ENCODE data around the gene DAB2IP. TPM values are rescaled to one million over a fixed set of nuclear protein-coding genes. Genes with fewer than 3 reads are reported as not detected.

DAB2IP gene
- total RNA-seq, 1 experiment from 2014 or later: 52.6 TPM

DNA sequence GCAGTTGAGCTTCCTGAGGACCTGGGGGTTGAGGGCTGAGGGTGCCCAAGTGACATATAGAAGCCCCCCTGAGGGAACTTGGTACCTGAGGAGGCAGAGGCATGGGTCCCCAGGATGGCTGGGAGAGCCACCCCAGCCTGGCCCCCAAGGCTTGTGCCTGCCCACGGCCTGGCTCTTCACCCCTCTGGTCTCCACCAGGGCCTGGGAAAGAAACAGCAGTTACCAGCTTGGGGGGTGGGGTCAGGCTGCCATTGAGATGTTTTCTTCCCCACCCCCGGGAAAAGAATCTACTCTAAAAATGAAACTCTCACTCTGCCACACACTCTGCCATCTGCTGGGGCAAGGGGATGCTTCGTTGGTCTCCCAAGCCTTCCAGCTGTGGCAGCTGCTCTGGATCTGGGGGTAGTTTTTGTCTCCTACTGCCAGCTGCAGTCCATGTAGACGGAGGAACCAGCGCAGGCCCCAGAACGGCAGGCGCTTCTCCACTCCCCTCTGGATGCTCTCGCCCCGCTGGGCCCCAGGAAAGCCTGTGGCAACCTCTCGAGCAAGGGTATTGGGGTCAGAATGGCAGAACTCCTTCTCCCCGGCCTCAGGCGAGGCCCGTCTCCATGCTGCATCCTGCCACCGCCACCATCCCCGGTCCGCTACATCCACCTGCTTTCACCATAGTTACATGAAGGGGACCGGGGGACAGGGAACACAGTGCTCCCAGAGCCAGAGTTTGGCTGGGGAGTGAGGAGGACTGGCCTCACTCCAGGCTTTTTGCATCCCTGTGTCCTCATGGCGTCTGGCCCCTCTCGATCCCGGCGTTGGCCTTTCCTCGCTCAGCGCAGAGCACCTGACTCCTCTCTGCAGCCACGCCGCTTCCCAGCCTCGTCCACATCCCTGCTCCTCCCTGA lies 123.5 kb downstream of the DAB2IP start:
- ChIA-PET POLR2A (no interaction called here), CTCF (interaction anchor here (1.4 kb wide), 2 partner anchors 88 to 156 kb away, joined by 4 to 5 read pairs; no protein-coding TSS in a partner anchor)
- peak overlapping the region; percentile 63; the same call in 1 of the 2 replicates for H3K27ac Mint-ChIP-seq
- H3K9me3 Mint-ChIP-seq: no peaks in the 10 kb centered on the region
- DNase-seq (ENCODE audit: low spot score): no peak
- peaks cover 28% of the 10 kb centered on the region for H3K36me3 Mint-ChIP-seq
- TF ChIP-seq, protein P1, sequence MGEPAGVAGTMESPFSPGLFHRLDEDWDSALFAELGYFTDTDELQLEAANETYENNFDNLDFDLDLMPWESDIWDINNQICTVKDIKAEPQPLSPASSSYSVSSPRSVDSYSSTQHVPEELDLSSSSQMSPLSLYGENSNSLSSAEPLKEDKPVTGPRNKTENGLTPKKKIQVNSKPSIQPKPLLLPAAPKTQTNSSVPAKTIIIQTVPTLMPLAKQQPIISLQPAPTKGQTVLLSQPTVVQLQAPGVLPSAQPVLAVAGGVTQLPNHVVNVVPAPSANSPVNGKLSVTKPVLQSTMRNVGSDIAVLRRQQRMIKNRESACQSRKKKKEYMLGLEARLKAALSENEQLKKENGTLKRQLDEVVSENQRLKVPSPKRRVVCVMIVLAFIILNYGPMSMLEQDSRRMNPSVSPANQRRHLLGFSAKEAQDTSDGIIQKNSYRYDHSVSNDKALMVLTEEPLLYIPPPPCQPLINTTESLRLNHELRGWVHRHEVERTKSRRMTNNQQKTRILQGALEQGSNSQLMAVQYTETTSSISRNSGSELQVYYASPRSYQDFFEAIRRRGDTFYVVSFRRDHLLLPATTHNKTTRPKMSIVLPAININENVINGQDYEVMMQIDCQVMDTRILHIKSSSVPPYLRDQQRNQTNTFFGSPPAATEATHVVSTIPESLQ (CRISPR knock-in tag; IDR thresholded peaks at IDR 0.05): no peak
- TF ChIP-seq CREB1 (CRISPR knock-in tag; IDR thresholded peaks at IDR 0.05) (no peak), RELA (CRISPR knock-in tag; IDR thresholded peaks at IDR 0.05; ENCODE audit: borderline replicate concordance) (no peak), MXD4 (CRISPR knock-in tag; IDR thresholded peaks at IDR 0.05; ENCODE audit: borderline replicate concordance) (no peak)
- TF ChIP-seq, protein P2, sequence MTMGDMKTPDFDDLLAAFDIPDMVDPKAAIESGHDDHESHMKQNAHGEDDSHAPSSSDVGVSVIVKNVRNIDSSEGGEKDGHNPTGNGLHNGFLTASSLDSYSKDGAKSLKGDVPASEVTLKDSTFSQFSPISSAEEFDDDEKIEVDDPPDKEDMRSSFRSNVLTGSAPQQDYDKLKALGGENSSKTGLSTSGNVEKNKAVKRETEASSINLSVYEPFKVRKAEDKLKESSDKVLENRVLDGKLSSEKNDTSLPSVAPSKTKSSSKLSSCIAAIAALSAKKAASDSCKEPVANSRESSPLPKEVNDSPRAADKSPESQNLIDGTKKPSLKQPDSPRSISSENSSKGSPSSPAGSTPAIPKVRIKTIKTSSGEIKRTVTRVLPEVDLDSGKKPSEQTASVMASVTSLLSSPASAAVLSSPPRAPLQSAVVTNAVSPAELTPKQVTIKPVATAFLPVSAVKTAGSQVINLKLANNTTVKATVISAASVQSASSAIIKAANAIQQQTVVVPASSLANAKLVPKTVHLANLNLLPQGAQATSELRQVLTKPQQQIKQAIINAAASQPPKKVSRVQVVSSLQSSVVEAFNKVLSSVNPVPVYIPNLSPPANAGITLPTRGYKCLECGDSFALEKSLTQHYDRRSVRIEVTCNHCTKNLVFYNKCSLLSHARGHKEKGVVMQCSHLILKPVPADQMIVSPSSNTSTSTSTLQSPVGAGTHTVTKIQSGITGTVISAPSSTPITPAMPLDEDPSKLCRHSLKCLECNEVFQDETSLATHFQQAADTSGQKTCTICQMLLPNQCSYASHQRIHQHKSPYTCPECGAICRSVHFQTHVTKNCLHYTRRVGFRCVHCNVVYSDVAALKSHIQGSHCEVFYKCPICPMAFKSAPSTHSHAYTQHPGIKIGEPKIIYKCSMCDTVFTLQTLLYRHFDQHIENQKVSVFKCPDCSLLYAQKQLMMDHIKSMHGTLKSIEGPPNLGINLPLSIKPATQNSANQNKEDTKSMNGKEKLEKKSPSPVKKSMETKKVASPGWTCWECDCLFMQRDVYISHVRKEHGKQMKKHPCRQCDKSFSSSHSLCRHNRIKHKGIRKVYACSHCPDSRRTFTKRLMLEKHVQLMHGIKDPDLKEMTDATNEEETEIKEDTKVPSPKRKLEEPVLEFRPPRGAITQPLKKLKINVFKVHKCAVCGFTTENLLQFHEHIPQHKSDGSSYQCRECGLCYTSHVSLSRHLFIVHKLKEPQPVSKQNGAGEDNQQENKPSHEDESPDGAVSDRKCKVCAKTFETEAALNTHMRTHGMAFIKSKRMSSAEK (CRISPR knock-in tag; IDR thresholded peaks at IDR 0.05; ENCODE audit: borderline replicate concordance): no peak
- TF ChIP-seq, protein P3, sequence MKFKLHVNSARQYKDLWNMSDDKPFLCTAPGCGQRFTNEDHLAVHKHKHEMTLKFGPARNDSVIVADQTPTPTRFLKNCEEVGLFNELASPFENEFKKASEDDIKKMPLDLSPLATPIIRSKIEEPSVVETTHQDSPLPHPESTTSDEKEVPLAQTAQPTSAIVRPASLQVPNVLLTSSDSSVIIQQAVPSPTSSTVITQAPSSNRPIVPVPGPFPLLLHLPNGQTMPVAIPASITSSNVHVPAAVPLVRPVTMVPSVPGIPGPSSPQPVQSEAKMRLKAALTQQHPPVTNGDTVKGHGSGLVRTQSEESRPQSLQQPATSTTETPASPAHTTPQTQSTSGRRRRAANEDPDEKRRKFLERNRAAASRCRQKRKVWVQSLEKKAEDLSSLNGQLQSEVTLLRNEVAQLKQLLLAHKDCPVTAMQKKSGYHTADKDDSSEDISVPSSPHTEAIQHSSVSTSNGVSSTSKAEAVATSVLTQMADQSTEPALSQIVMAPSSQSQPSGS (CRISPR knock-in tag; IDR thresholded peaks at IDR 0.05; ENCODE audit: borderline replicate concordance, low read depth): no peak
- TF ChIP-seq, protein P4, sequence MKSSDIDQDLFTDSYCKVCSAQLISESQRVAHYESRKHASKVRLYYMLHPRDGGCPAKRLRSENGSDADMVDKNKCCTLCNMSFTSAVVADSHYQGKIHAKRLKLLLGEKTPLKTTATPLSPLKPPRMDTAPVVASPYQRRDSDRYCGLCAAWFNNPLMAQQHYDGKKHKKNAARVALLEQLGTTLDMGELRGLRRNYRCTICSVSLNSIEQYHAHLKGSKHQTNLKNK (CRISPR knock-in tag; IDR thresholded peaks at IDR 0.05): no peak
- no peaks in the 10 kb centered on the region for H3K27me3 Mint-ChIP-seq (ENCODE audit: low read depth)
- no peak for ATAC-seq
- peaks cover 6% of the 10 kb centered on the region; the same call in 1 of the 2 replicates for H3K4me1 Mint-ChIP-seq
- H3K4me3 Mint-ChIP-seq: no peak overlapping the region

DNA sequence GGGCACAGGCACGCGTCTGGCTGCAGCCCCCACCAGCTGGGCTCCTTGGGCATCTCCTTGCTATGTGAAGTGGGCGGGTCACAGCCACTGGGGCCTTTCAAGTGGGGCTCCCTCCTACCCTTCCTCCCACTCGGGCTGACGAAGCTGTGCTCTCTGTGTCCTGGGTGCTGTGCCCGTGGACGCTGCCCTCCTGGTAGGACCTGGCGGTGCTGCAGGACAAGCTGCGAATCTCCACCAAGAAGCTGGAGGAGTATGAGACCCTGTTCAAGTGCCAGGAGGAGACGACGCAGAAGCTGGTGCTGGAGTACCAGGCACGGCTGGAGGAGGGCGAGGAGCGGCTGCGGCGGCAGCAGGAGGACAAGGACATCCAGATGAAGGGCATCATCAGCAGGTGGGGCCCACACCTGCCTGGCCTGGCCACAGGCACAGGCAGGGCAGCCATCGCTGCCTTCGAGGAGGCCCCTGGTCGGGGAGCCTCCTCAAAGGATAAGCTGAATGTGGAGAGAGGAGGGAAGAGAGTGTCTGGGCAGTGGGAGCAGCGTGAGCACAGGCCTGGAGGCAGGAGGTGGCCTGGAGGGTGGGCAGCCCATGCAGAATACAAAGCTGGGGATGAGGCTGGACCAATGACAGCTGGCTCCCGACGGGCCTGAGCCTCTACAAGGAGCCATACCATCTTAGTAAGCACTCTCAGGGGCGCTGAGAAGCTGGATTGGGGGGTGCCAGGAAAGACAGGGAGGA lies 124.7 kb downstream of the DAB2IP start:
- Mint-ChIP-seq H3K27me3 (ENCODE audit: low read depth) (no peaks in the 10 kb centered on the region), H3K27ac (no peak overlapping the region), H3K4me3 (no peak overlapping the region), H3K36me3 (peaks cover 31% of the 10 kb centered on the region), H3K4me1 (peaks cover 6% of the 10 kb centered on the region; the same call in 1 of the 2 replicates), H3K9me3 (no peaks in the 10 kb centered on the region)
- DNase-seq (ENCODE audit: low spot score) (no peak), ATAC-seq (no peak)
- CTCF ChIA-PET: no interaction called here
- POLR2A ChIA-PET: interaction anchor here (0.6 kb wide), 1 partner anchor 262 kb away, joined by 3 read pairs; no protein-coding TSS in a partner anchor
- TF ChIP-seq ZNF232 (CRISPR knock-in tag; IDR thresholded peaks at IDR 0.05) (no peak), RORB (CRISPR knock-in tag; IDR thresholded peaks at IDR 0.05) (no peak), ZNF671 (CRISPR knock-in tag; IDR thresholded peaks at IDR 0.05) (no peak), MXD4 (CRISPR knock-in tag; IDR thresholded peaks at IDR 0.05; ENCODE audit: borderline replicate concordance) (no peak), CREB1 (CRISPR knock-in tag; IDR thresholded peaks at IDR 0.05) (no peak), JUN (CRISPR knock-in tag; IDR thresholded peaks at IDR 0.05) (no peak), ZNF416 (CRISPR knock-in tag; IDR thresholded peaks at IDR 0.05) (no peak)
- TF ChIP-seq, protein P3 (CRISPR knock-in tag; IDR thresholded peaks at IDR 0.05; ENCODE audit: borderline replicate concordance, low read depth): no peak
- TF ChIP-seq, protein P5, sequence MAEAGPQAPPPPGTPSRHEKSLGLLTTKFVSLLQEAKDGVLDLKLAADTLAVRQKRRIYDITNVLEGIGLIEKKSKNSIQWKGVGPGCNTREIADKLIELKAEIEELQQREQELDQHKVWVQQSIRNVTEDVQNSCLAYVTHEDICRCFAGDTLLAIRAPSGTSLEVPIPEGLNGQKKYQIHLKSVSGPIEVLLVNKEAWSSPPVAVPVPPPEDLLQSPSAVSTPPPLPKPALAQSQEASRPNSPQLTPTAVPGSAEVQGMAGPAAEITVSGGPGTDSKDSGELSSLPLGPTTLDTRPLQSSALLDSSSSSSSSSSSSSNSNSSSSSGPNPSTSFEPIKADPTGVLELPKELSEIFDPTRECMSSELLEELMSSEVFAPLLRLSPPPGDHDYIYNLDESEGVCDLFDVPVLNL (CRISPR knock-in tag; IDR thresholded peaks at IDR 0.05; ENCODE audit: borderline replicate concordance, low read depth): no peak
- TF ChIP-seq, protein P4 (CRISPR knock-in tag; IDR thresholded peaks at IDR 0.05): no peak
- TF ChIP-seq, protein P2 (CRISPR knock-in tag; IDR thresholded peaks at IDR 0.05; ENCODE audit: borderline replicate concordance): no peak
